AG09309 (cell line): ENCODE data around the gene FBXL2.

Source experiments
- DNase-seq: peaks from one replicate; pipeline ENCODE4 v3.0.0-alpha.2; 2010; ENCODE audit warnings: low read depth
- H3K4me3 ChIP-seq: 2 replicates; pipeline ENCODE4 v1.5.1; 2011; ENCODE audit warnings: mild to moderate bottlenecking, low read depth, low read length, moderate library complexity; ENCODE audit not compliant: control insufficient read depth
- TF ChIP-seq, protein P1 (sequence below): IDR thresholded peaks from 2 replicates; pipeline ENCODE4 v1.5.1; 2011; ENCODE audit warnings: mild to moderate bottlenecking, low read depth, low read length, inconsistent platforms; ENCODE audit not compliant: insufficient read depth, control insufficient read depth; ENCODE audit errors: missing control alignments

Gene FBXL2

DNA sequence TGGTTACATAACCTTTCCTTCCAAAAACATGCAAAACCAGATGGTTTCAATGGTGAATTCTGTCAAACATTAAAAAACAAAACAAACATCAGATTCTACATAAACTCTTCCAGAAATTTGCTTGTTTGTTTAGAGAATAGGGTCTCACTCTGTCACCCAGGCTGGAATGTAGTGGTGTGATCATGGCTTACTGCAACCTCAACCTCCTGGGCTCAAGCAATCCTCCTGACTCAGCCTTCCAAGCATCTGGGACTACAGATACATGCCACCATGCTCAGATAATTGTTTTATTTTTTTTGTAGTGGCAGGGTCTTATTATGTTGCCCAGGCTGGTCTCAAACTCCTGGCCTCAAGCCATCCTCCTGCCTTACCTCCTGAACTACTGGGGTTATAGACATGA lies 36.1 kb downstream of the FBXL2 start:
- no peak for DNase-seq
- H3K4me3 ChIP-seq = no peak overlapping the region
- TF ChIP-seq, protein P1, sequence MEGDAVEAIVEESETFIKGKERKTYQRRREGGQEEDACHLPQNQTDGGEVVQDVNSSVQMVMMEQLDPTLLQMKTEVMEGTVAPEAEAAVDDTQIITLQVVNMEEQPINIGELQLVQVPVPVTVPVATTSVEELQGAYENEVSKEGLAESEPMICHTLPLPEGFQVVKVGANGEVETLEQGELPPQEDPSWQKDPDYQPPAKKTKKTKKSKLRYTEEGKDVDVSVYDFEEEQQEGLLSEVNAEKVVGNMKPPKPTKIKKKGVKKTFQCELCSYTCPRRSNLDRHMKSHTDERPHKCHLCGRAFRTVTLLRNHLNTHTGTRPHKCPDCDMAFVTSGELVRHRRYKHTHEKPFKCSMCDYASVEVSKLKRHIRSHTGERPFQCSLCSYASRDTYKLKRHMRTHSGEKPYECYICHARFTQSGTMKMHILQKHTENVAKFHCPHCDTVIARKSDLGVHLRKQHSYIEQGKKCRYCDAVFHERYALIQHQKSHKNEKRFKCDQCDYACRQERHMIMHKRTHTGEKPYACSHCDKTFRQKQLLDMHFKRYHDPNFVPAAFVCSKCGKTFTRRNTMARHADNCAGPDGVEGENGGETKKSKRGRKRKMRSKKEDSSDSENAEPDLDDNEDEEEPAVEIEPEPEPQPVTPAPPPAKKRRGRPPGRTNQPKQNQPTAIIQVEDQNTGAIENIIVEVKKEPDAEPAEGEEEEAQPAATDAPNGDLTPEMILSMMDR = no peak

DNA sequence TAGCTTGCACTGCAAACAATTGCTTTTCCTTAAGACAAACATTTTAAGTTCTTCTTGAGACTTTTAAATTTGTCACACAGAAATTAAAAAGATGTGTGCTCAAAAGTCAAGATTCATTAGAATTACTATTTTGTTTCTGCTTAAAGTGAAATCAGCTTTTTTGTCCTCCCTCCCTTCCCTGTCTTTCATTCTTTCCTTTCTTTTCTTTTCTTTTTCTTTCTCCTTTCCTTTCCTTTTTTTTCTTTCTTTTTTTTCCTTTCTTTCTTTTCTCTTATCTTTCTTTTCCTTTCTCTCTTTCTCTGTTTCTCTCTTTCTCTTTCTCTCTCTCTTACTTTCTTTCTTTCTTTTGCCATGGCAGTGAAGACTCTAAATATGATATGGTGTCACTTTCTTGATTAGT lies 37.8 kb downstream of the FBXL2 start:
- no peak overlapping the region for H3K4me3 ChIP-seq
- DNase-seq = no peak
- TF ChIP-seq, protein P1 = no peak

DNA sequence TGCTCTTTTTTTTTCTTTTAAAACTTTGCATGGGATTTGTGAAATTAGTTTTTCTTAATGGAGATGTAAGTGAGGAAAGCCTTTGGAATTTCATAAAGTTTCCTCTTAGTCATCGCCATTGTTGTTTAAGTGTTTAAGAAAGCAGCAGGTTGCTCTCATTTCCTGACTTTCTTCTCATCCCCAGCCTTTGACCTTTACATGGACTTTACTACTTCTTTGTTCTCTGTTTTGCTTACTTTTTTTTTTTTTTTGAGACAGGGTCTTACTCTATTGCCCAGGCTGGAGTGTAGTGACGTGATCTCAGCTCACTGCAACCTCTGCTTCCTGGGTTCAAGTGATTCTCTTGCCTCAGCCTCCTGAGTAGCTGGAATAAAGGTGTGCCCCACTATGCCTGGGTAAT lies 38.6 kb downstream of the FBXL2 start:
- no peak overlapping the region for H3K4me3 ChIP-seq
- TF ChIP-seq, protein P1 = no peak
- peak; percentile 24 for DNase-seq

DNA sequence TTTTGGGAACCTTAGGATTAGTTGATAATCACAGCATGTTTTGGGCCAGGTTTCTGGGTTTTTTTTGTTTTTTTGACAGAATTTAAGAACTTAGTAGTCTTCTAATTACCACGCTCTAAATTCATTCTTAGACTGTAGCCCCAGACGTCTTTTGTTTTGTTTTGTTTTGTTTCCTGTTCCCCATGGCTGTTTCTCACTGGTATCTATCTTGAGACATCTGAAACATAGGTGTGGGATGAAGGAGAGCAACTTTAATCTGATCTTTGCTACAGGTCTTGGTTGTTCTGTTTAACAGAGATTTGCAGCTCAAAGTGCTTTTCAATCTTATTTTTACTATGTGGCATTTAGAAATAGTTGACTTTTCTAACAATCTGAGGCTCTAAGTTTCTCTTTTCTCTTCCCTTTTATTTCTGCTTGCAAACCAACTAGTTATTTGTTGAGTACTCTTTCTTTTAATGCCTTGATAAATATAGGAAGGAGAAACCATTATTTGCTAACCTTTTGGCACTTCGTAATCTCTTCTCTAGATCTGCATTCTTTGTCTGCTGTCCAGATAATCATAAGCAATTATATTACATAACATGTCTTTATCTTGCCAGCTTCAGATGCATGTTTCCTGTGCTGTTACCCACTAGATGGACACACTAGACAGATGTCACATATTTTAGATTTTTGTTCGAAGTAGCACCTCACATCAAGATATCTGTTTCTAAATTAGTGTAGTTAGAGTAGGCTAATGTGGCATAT lies 40.9 kb downstream of the FBXL2 start:
- TF ChIP-seq, protein P1 = no peak
- no peak overlapping the region for H3K4me3 ChIP-seq
- no peak for DNase-seq

DNA sequence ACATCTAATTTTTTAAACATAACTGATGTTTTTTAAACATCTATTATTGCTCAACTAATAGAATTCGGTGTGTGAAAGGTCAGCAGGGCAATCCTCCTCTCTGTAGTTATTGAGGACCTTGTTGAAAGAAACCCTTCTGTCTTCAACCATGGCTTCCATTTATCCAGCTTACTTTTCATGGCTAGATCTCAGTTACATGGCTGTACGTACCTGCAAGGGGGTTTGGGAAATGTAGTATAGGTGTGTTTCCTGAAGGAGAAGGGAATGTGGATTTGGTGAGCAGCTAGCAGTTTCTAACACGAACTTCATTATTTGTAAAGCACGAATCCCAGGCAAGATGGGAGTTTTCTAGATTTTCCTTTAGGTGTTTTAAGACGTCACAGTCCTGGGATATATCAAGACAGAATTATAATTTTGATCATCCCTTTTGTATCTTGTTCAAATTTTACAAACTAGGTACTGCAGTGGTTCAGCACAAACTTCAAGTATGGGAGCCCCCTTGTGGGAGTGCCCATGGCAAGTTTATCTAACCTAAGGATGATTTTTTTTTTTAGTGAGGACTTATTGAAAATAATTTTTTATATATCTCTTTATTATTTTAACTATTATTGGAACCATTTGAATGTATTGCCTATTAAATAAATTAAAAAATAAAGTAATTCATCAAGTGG lies 41.6 kb downstream of the FBXL2 start:
- no peak for DNase-seq
- TF ChIP-seq, protein P1 = peak; percentile 19
- H3K4me3 ChIP-seq = no peak overlapping the region

DNA sequence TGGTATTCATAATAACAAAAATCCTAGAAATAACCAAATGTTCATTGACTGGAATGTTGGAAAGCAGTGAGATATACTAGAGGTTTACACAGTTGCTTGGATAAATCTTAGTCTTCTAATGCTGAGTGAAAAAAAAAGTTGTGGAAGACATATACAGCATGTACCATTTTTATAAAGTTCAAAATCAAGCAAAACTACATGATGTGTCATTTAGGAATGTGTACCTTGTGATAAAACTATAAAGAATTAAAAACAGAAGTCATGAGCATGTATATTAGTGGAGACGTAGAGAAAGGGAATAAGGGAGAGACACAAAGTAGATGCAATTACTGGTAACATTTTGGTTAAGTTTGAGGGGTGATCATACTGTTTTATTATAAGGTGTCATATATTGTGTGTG lies 45.2 kb downstream of the FBXL2 start:
- H3K4me3 ChIP-seq = no peak overlapping the region
- no peak for DNase-seq
- TF ChIP-seq, protein P1 = no peak
